ENCODE measurements around the gene RASGRF2. TPM values are rescaled to one million over a fixed set of nuclear protein-coding genes. Genes with fewer than 3 reads are reported as not detected.

The RASGRF2 gene
- total and polyA plus RNA-seq, 2 experiments from 2014 or later, result 0.04 TPM; not detected in 1

DNA sequence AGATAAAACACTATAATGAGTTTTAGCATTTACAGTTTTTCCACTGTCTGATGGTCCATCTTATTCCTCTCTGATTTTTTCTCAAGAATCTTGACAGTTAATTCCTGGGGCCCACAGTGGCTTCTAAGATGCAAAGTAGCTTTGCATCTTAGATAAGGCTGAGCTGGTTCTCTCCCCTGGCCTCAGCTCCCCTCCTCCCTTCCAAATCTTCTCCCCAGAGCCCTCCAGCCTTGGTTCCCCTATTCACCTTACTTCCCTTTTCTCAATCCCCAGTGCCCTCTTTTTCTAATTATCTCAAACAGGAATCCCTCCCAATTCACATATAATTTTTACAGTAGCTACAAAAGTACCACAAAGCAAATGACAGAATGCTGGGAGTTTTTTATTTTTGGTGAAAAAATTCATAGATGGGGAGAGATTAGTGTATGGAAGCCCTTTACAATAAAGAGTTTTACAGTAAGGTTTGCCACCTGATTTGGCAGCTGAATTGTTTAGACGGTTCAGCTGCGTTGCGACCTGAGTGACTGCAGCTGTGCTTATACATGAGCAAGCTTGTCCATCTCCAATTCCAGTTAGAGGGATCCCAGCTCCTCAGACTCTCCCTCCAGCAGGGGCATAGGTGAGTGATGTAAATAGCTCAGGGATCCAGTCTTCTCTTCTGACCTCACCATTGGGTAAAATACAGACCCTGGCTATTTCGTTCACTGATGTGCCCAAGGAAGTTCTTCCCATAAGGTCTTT, 221.6 kb downstream of the RASGRF2 start:
- Histone ChIP-seq H2AFZ (no peak overlapping the region), H3F3A (ENCODE audit: insufficient read depth) (no peaks in the 10 kb centered on the region), H3K4me2 (ENCODE audit: unreplicated experiment) (no peak overlapping the region), H3K27ac (no peak overlapping the region), H3K9me3 (ENCODE audit: low read depth) (no peaks in the 10 kb centered on the region), H3K9ac (no peak overlapping the region), H3K36me3 (ENCODE audit: low read depth) (no peaks in the 10 kb centered on the region), H3K27me3 (replicated peaks; ENCODE audit: insufficient read depth) (no peaks in the 10 kb centered on the region), H3K4me3 (no peak overlapping the region), H3K79me2 (ENCODE audit: insufficient read depth) (no peaks in the 10 kb centered on the region), H4K20me1 (ENCODE audit: insufficient read depth) (no peaks in the 10 kb centered on the region), H3K9me2 (ENCODE audit: insufficient read depth) (no peaks in the 10 kb centered on the region), H3K4me1 (ENCODE audit: insufficient read depth) (no peaks in the 10 kb centered on the region)
- TF ChIP-seq EZH2phosphoT487 (IDR thresholded peaks at IDR 0.05; ENCODE audit: insufficient read depth, low read depth) (no peak), EZH2 (IDR thresholded peaks at IDR 0.05; ENCODE audit: insufficient read depth, poor library complexity, severe bottlenecking) (no peak)
- 83 to 93% methylated on average over 4 of the region's 4 CpGs for WGBS, 2 experiments (ENCODE audit: low coverage in 1 of 2, low lambda C conversion rate in 2 of 2, missing lambda C conversion rate in 2 of 2)
- in situ Hi-C loops (cut with MboI), result loop anchor here (25.0 kb wide), 1 partner anchor 494 kb away; no protein-coding TSS in a partner anchor
- DNase-seq, result no peak

DNA sequence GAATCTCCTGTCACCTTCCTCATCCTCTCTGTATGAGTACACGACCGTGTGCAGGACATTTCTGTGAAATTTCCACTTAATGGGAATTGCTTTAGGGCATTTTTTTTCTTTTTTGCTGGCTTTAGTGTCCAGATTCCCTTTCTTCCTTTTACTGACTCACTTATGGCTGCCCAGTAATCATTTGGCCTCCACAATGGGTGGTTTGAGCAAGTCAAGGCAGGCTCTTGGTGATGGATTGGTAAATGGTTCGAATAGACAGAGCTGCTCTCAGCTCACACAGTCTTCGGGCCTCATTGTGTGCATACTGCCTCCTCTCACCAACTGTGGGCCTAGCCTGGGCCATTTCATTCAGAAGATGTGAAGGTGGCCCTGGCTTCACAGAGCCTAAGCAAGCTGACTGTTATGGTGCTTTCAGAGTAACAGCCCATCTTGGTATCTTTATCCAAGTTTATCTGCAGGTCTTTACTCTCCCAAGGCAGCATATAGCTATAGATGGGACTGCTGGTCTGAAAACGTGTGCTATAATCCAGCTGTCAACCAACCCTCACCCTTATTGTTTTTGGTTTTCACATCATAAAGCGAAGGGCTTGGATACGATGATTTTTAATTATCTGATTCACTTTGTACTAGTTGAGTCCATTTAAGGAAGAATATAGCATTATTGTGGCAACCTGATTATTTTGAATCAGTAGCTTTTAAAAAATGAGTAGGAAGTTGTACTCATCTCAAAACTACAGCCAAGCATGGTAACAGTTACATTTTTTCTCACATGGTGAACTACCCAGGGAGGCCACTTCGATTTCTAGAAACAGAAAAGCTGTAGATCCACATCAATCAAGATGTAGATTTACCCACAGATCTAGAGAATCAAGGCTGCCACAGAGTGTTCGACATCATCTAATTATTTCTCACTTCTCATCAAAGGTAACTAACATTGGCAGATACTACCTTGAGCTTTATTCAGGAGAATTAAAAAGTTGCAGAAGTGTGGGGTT, 222.5 kb downstream of the RASGRF2 start:
- H3K27ac ChIP-seq, result no peak overlapping the region
- no peak for DNase-seq
- WGBS, 2 experiments (ENCODE audit: low coverage in 1 of 2, low lambda C conversion rate in 2 of 2, missing lambda C conversion rate in 2 of 2), result 72 to 75% methylated on average over 9 of the region's 9 CpGs
- no peak overlapping the region for H3K4me3 ChIP-seq
- no peak overlapping the region for H3K9ac ChIP-seq
- in situ Hi-C loops (cut with MboI), result loop anchor here (25.0 kb wide), 1 partner anchor 495 kb away; no protein-coding TSS in a partner anchor
- TF ChIP-seq EZH2 (IDR thresholded peaks at IDR 0.05; ENCODE audit: insufficient read depth, poor library complexity, severe bottlenecking) (no peak), EZH2phosphoT487 (IDR thresholded peaks at IDR 0.05; ENCODE audit: insufficient read depth, low read depth) (no peak)
- no peaks in the 10 kb centered on the region for H3K79me2 ChIP-seq (ENCODE audit: insufficient read depth)
- H3K4me1 ChIP-seq (ENCODE audit: insufficient read depth), result no peaks in the 10 kb centered on the region
- no peaks in the 10 kb centered on the region for H3K36me3 ChIP-seq (ENCODE audit: low read depth)
- no peaks in the 10 kb centered on the region for H3K9me2 ChIP-seq (ENCODE audit: insufficient read depth)
- H3F3A ChIP-seq (ENCODE audit: insufficient read depth), result no peaks in the 10 kb centered on the region
- no peak overlapping the region for H2AFZ ChIP-seq
- no peaks in the 10 kb centered on the region for H3K27me3 ChIP-seq (replicated peaks; ENCODE audit: insufficient read depth)
- H3K4me2 ChIP-seq (ENCODE audit: unreplicated experiment), result no peak overlapping the region
- H3K9me3 ChIP-seq (ENCODE audit: low read depth), result no peaks in the 10 kb centered on the region
- H4K20me1 ChIP-seq (ENCODE audit: insufficient read depth), result no peaks in the 10 kb centered on the region

GRCh38 chr5:81183811-81184748, 223.9 kb downstream of the RASGRF2 start:
- no peaks in the 10 kb centered on the region for H4K20me1 ChIP-seq (ENCODE audit: insufficient read depth)
- H3K27me3 ChIP-seq (replicated peaks; ENCODE audit: insufficient read depth), result no peaks in the 10 kb centered on the region
- no peaks in the 10 kb centered on the region for H3K9me3 ChIP-seq (ENCODE audit: low read depth)
- TF ChIP-seq EZH2 (IDR thresholded peaks at IDR 0.05; ENCODE audit: insufficient read depth, poor library complexity, severe bottlenecking) (no peak), EZH2phosphoT487 (IDR thresholded peaks at IDR 0.05; ENCODE audit: insufficient read depth, low read depth) (no peak)
- no peak overlapping the region for H3K4me3 ChIP-seq
- H3K9ac ChIP-seq, result no peak overlapping the region
- H3F3A ChIP-seq (ENCODE audit: insufficient read depth), result no peaks in the 10 kb centered on the region
- no peak for DNase-seq
- H3K27ac ChIP-seq, result no peak overlapping the region
- H2AFZ ChIP-seq, result no peak overlapping the region
- H3K9me2 ChIP-seq (ENCODE audit: insufficient read depth), result no peaks in the 10 kb centered on the region
- no peaks in the 10 kb centered on the region for H3K79me2 ChIP-seq (ENCODE audit: insufficient read depth)
- in situ Hi-C loops (cut with MboI), result loop anchor here (25.0 kb wide), 1 partner anchor 497 kb away; no protein-coding TSS in a partner anchor
- 72 to 74% methylated on average over 11 of the region's 11 CpGs for WGBS, 2 experiments (ENCODE audit: low coverage in 1 of 2, low lambda C conversion rate in 2 of 2, missing lambda C conversion rate in 2 of 2)
- H3K4me2 ChIP-seq (ENCODE audit: unreplicated experiment), result no peak overlapping the region
- no peaks in the 10 kb centered on the region for H3K36me3 ChIP-seq (ENCODE audit: low read depth)
- H3K4me1 ChIP-seq (ENCODE audit: insufficient read depth), result no peaks in the 10 kb centered on the region

Data from GM23248 (cell line).